Colonic mucosa (tissue), 4 donors: ENCODE measurements around the gene DNAH17. TPM values are rescaled to one million over a fixed set of nuclear protein-coding genes. Genes with fewer than 3 reads are reported as not detected.

ENCODE experiments used
- DNase-seq: peaks from one replicate; pipeline ENCODE4 v3.0.0-alpha.2; 2020
- H3K27ac ChIP-seq: fragments of 200-600 bp; one replicate; pipeline ENCODE4 v1.8.0; 2021
- H3K27me3 ChIP-seq: fragments of 200-600 bp; one replicate; pipeline ENCODE4 v1.8.0; 2021
- H3K36me3 ChIP-seq: fragments of 200-600 bp; one replicate; pipeline ENCODE4 v1.8.0; 2021
- H3K4me1 ChIP-seq: fragments of 200-600 bp; one replicate; pipeline ENCODE4 v1.8.0; 2021; ENCODE audit warnings: mild to moderate bottlenecking
- H3K4me3 ChIP-seq: fragments of 200-600 bp; one replicate; pipeline ENCODE4 v1.8.0; 2021
- H3K9ac ChIP-seq, 2 donors: one replicate each; pipeline ENCODE4 v1.7.0; 2013; ENCODE audit warnings: control low read depth in 2 of 2, low read depth in 2 of 2, low read length in 2 of 2
- H3K9me3 ChIP-seq: fragments of 200-600 bp; one replicate; pipeline ENCODE4 v1.8.0; 2021
- intact Hi-C: fragments of 100-400 bp; cut with DNase I; formaldehyde crosslinking; loops from one replicate; pipeline ENCODE4 v1.14.1; 2022
- total RNA-seq, 2 donors: library from RNA; stranded (reverse); fragmentation: NEBNext Ultra II Directional in 1 of 2; extraction: Animal tissue kit (Norgen Biotek cat#: 25700) in 1 of 2; gene quantifications; one replicate each; pipeline ENCODE4 v1.2.1, GENCODE V29; 2021
- TF ChIP-seq, protein P1 (sequence below): fragments of 200-600 bp; IDR thresholded peaks from one replicate; pipeline ENCODE4 v1.8.0; 2022; ENCODE audit warnings: antibody characterized with exemption, mild to moderate bottlenecking
- donor health status: healthy.
- donor health status: DM: no; HTN: no; CAD: no.
- donor health status: DM: no; HTN: no; CAD: no.

The DNAH17 gene
- total RNA-seq, 2 donors from 2014 or later = 0.05 to 0.19 TPM

GRCh38 chr17:78596871-78597764 lies 19.9 kb upstream of the DNAH17 start:
- TF ChIP-seq, protein P1, sequence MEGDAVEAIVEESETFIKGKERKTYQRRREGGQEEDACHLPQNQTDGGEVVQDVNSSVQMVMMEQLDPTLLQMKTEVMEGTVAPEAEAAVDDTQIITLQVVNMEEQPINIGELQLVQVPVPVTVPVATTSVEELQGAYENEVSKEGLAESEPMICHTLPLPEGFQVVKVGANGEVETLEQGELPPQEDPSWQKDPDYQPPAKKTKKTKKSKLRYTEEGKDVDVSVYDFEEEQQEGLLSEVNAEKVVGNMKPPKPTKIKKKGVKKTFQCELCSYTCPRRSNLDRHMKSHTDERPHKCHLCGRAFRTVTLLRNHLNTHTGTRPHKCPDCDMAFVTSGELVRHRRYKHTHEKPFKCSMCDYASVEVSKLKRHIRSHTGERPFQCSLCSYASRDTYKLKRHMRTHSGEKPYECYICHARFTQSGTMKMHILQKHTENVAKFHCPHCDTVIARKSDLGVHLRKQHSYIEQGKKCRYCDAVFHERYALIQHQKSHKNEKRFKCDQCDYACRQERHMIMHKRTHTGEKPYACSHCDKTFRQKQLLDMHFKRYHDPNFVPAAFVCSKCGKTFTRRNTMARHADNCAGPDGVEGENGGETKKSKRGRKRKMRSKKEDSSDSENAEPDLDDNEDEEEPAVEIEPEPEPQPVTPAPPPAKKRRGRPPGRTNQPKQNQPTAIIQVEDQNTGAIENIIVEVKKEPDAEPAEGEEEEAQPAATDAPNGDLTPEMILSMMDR = no peak
- H3K9ac ChIP-seq = no peak overlapping the region
- DNase-seq = no peak

DNA sequence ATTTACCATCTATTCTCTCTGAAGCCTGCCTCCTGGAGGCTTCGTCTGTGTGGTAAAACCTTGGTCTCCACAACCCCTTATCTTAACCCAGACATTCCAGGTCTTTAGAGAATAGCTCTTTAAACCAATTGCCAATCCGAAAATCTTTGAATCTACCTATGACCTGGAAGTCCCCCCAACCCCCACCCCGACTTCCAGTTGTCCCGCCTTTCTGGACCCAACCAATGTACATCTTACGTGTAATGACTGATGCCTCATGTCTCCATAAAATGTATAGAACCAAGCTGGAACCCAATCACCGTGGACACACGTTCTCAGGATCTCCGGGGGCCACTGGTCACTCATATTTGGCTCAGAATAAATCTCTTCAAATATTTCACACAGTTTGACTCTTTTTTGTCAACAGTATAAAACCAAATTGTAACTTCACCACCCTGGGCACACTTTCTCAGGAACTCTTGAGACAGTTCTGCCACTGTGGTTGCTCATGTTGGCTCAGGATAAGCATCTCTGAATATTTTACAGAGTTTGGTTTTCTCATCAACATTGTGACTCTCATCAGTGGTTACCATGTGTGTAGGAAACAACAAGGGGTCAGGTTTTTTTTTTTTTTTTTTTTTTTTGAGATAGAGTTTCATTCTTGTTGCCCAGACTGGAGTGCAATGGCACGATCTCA lies 18.1 kb upstream of the DNAH17 start:
- Histone ChIP-seq H3K9ac (no peak overlapping the region), H3K4me1 (no peaks in the 10 kb centered on the region), H3K36me3 (no peaks in the 10 kb centered on the region), H3K9me3 (no peaks in the 10 kb centered on the region), H3K27ac (no peak overlapping the region), H3K27me3 (no peaks in the 10 kb centered on the region), H3K4me3 (no peak overlapping the region)
- DNase-seq = no peak
- intact Hi-C loops = no loop called here
- TF ChIP-seq, protein P1 = no peak

More at GRCh38 chr17:78596871-78597764, 19.9 kb upstream of the DNAH17 start:
- Histone ChIP-seq H3K27ac (no peak overlapping the region), H3K27me3 (no peaks in the 10 kb centered on the region), H3K36me3 (no peaks in the 10 kb centered on the region), H3K9me3 (no peaks in the 10 kb centered on the region), H3K4me1 (no peaks in the 10 kb centered on the region), H3K4me3 (no peak overlapping the region)
- intact Hi-C loops = no loop called here

- Histone ChIP-seq H3K36me3 (no peaks in the 10 kb centered on the region), H3K27me3 (no peaks in the 10 kb centered on the region), H3K9ac (no peak overlapping the region), H3K4me1 (no peaks in the 10 kb centered on the region), H3K9me3 (no peaks in the 10 kb centered on the region), H3K27ac (peak overlapping the region; percentile 56), H3K4me3 (no peak overlapping the region)
- no peak for DNase-seq
- TF ChIP-seq, protein P1 = no peak
- intact Hi-C loops = no loop called here
Observed at GRCh38 chr17:78592991-78593329, 15.8 kb upstream of the DNAH17 start.

GRCh38 chr17:78591263-78591671 lies 14.1 kb upstream of the DNAH17 start:
- Histone ChIP-seq H3K27ac (no peak overlapping the region), H3K4me1 (no peaks in the 10 kb centered on the region), H3K9ac (no peak overlapping the region), H3K4me3 (no peak overlapping the region), H3K27me3 (no peaks in the 10 kb centered on the region), H3K36me3 (no peaks in the 10 kb centered on the region), H3K9me3 (no peaks in the 10 kb centered on the region)
- no peak for DNase-seq
- TF ChIP-seq, protein P1 = no peak
- intact Hi-C loops = no loop called here

GRCh38 chr17:78589885-78590284 lies 12.7 kb upstream of the DNAH17 start:
- Histone ChIP-seq H3K4me3 (no peak overlapping the region), H3K9me3 (no peaks in the 10 kb centered on the region), H3K27me3 (no peaks in the 10 kb centered on the region), H3K36me3 (no peaks in the 10 kb centered on the region), H3K4me1 (no peaks in the 10 kb centered on the region), H3K27ac (no peak overlapping the region), H3K9ac (no peak overlapping the region)
- intact Hi-C loops = no loop called here
- no peak for DNase-seq
- TF ChIP-seq, protein P1 = no peak
